Lower leg skin (tissue), 4 donors: ENCODE measurements around the gene TASOR. TPM values are rescaled to one million over a fixed set of nuclear protein-coding genes. Genes with fewer than 3 reads are reported as not detected.

Experiments
- DNase-seq, 2 donors: peaks; one replicate each; pipeline ENCODE4 v3.0.0-alpha.2; 2019; ENCODE audit warnings: low spot score in 2 of 2
- H3K4me3 ChIP-seq: fragments of 200-600 bp; sonication (generic); 2 replicates; pipeline ENCODE4 v1.5.1; 2017; ENCODE audit warnings: mild to moderate bottlenecking, low read depth; ENCODE audit not compliant: poor library complexity, severe bottlenecking
- POLR2A ChIP-seq, 2 donors: fragments of 450-650 bp; IDR thresholded peaks; one replicate each; pipeline ENCODE4 v1.6.1; 2016 to 2017; ENCODE audit warnings: antibody characterized with exemption in 2 of 2, mild to moderate bottlenecking in 1 of 2, moderate library complexity in 1 of 2
- WGBS, 2 donors: methylation state at CpG; one replicate each; pipeline ENCODE4 v1.1.5; 2018; 5-methylcytosine and 5-hydroxymethylcytosine counted together
- intact Hi-C: fragments of 100-400 bp; cut with DNase I; formaldehyde crosslinking; loops from one replicate; pipeline ENCODE4 v1.15.0; 2023; ENCODE audit warnings: low total_unique reads
- total RNA-seq, 4 donors: library from RNA; depleted of rRNA; stranded (reverse); fragments of >200 nt; gene quantifications; one replicate each; pipeline ENCODE4 v1.1.0, GENCODE V29; 2016
- TF ChIP-seq, protein P1 (sequence below), 3 donors: fragments of 450-650 bp; IDR thresholded peaks; one replicate each; pipeline ENCODE4 v1.5.1; 2016; ENCODE audit warnings: antibody characterized with exemption in 3 of 3, mild to moderate bottlenecking in 3 of 3, moderate library complexity in 2 of 3

TASOR gene
- total RNA-seq, 4 donors from 2014 or later: 53.7 to 70.1 (median 64.8) TPM

DNA sequence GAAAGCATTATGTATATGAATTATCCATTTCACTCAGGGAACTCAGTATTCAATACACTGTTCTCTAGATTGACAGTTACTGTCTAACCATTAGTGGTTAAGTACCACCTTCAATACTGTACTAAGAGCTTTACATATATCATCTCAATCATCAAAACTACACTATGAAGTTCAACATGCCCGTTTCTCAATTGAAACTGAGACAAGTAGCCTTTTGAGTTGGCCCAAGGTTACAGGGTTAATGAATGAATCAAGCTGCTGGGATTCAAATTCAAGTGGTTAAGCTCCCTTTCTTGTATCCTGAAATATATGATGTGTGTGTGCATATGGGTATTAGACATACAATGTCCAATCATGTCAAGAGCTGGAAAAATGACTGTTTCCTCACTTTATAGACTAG lies 5.8 kb downstream of the TASOR start:
- intact Hi-C loops: no loop called here
- no peak for DNase-seq
- TF ChIP-seq, protein P1, sequence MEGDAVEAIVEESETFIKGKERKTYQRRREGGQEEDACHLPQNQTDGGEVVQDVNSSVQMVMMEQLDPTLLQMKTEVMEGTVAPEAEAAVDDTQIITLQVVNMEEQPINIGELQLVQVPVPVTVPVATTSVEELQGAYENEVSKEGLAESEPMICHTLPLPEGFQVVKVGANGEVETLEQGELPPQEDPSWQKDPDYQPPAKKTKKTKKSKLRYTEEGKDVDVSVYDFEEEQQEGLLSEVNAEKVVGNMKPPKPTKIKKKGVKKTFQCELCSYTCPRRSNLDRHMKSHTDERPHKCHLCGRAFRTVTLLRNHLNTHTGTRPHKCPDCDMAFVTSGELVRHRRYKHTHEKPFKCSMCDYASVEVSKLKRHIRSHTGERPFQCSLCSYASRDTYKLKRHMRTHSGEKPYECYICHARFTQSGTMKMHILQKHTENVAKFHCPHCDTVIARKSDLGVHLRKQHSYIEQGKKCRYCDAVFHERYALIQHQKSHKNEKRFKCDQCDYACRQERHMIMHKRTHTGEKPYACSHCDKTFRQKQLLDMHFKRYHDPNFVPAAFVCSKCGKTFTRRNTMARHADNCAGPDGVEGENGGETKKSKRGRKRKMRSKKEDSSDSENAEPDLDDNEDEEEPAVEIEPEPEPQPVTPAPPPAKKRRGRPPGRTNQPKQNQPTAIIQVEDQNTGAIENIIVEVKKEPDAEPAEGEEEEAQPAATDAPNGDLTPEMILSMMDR (IDR thresholded peaks at IDR 0.05): no peak
- TF ChIP-seq POLR2A (IDR thresholded peaks at IDR 0.05): no peak
- no peak overlapping the region for H3K4me3 ChIP-seq
- WGBS, 2 donors: 50 to 58% methylated on average over 1 of the region's 1 CpG

DNA sequence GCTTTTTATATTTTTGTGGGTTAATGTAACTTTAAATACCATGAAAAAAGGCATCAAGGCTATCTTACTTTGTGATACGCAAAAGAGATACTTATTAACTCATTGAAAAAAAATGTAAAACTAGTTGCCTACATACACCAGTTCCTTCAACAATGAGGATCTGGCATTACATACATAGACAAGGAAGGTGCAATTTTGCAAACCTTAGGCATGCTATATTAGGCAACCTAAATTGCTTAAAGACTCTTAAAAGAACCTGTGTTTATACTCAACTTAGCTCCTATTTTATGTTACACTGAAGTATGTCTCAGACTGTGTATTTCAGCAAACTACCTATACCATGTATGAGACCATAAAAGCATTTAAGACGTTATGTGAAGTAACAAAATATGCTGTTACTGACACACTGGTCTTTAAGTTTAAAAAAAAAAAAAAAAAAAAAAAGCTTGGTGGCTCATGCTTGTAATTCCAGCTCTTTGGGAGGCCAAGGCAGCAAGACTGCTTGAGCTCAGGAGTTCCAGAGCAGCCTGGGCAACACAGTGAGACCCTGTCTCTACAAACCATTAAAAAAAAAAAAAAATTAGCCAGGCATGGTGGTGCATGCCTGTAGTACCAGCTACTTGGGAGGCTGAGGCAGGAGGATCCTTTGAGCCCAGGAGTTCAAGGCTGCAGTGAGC lies 9.1 kb downstream of the TASOR start:
- intact Hi-C loops: no loop called here
- no peak for DNase-seq
- no peak overlapping the region for H3K4me3 ChIP-seq
- 91 to 93% methylated on average over 2 of the region's 2 CpGs for WGBS, 2 donors
- TF ChIP-seq POLR2A (IDR thresholded peaks at IDR 0.05): no peak
- TF ChIP-seq, protein P1 (IDR thresholded peaks at IDR 0.05): no peak

DNA sequence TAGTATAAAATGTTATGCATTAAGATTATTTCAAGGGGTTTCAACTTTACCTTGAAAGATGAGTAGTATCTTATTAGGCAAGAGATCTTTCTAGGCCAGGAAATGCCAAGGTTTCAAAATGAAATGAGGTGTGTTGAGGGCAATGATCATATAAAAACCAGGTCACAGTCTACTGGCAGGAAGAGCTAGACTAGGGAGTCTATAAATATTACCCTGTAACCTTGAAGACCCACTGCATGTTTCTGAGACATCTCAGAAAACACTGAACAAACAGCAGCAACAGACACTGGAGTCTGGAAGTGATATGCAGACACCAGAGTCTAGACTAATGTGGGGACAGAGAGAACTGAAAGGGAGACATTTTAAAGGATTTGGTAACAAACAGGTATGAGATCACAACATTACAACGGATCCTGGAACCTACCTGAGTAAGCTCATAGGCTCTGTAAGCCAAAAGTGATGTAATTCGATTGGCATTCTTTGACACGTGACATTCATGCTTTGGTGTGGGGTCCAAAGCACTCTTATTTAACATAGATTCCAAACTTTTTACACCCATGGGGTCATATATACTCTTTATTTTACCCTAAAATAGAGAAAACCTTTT lies 15.0 kb downstream of the TASOR start:
- DNase-seq: no peak
- WGBS, 2 donors: 65 to 69% methylated on average over 3 of the region's 3 CpGs
- no peak overlapping the region for H3K4me3 ChIP-seq
- TF ChIP-seq, protein P1 (IDR thresholded peaks at IDR 0.05): no peak
- TF ChIP-seq POLR2A (IDR thresholded peaks at IDR 0.05): no peak
- intact Hi-C loops: no loop called here

DNA sequence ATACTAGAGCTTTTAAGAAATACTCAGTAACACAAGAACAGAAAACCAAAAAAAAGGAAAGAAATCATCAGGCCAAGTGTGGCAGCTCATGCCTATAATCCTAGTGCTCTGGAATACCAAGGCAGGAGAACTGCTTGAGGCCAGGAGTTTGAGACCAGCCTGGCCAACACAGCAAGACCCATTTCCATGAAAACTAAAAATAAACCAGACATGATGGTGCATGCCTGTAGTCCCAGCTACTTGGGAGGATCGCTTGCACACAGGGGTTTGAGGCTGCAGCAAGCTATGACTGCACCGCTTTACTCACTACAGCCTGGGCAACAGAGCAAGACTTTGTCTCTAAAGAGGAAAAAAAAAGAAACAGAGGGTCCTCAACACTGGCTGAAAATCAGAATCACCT lies 18.2 kb downstream of the TASOR start:
- no peak overlapping the region for H3K4me3 ChIP-seq
- DNase-seq: no peak
- TF ChIP-seq, protein P1 (IDR thresholded peaks at IDR 0.05): no peak
- TF ChIP-seq POLR2A (IDR thresholded peaks at IDR 0.05): no peak
- intact Hi-C loops: no loop called here
- 90 to 92% methylated on average over 2 of the region's 2 CpGs for WGBS, 2 donors

DNA sequence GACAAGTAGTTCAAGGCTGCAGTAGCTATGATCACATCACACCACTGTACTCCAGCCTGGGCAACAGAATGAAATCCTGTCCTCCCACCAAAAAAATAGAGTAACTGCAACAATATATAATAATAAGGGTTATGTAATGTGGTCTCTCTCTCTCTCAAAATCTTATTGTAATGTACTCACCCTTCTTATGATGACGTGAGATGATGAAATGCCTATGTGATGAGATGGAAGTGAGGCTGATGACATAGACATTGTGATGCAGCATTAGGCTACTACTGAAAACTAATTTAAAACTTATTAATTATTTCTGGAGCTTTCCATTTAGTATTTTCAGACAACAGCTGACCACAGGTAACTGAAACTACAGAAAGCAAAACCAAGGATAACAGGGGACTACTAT lies 27.4 kb downstream of the TASOR start:
- intact Hi-C loops: no loop called here
- no peak for DNase-seq
- no peak overlapping the region for H3K4me3 ChIP-seq
- WGBS, 2 donors: 94 to 96% methylated on average over 1 of the region's 1 CpG
- TF ChIP-seq, protein P1 (IDR thresholded peaks at IDR 0.05): no peak
- TF ChIP-seq POLR2A (IDR thresholded peaks at IDR 0.05): no peak
